Activated T-cell treated with anti-CD3 and anti-CD28 coated beads, Interleukin-2, amount 50 U/mL, for 72 hours (primary cell): ENCODE data around the gene CCDC124. TPM values are rescaled to one million over a fixed set of nuclear protein-coding genes. Genes with fewer than 3 reads are reported as not detected.
A peak's percentile ranks its signal among the peaks of the same experiment; 100 is the strongest.
"Not testable (repeated sequence)": the region's sequence is repeated elsewhere in the genome, so short reads cannot be mapped to it uniquely, and the experiment has no call there.

Experiments
- ATAC-seq, 2 donors: fragments of 150-1000 bp; cut with Tn5 transposase; replicated peaks in 1 of 2; 2 replicates each; pipeline ENCODE4 v1.10.0; 2021; ENCODE audit warnings: moderate library complexity in 2 of 2, mild to moderate bottlenecking in 1 of 2
- DNase-seq, 2 donors: peaks; one replicate each; pipeline ENCODE4 v3.0.0; 2021 to 2022; ENCODE audit warnings: mixed read lengths in 1 of 2
- H3K27ac Mint-ChIP-seq: one replicate; pipeline ENCODE4 v1.8.0; 2022; ENCODE audit warnings: mild to moderate bottlenecking, moderate library complexity, mixed read lengths
- H3K27me3 Mint-ChIP-seq: one replicate; pipeline ENCODE4 v1.8.0; 2022; ENCODE audit warnings: low read depth, mixed read lengths
- H3K36me3 Mint-ChIP-seq, 2 donors: one replicate each; pipeline ENCODE4 v1.8.0; 2022; ENCODE audit warnings: mixed read lengths in 2 of 2, mild to moderate bottlenecking in 1 of 2; ENCODE audit not compliant: insufficient read depth in 2 of 2
- H3K4me1 Mint-ChIP-seq: one replicate; pipeline ENCODE4 v1.8.0; 2022; ENCODE audit warnings: low read depth, mixed read lengths
- H3K4me3 Mint-ChIP-seq, 2 donors: one replicate each; pipeline ENCODE4 v1.8.0; 2022; ENCODE audit warnings: mild to moderate bottlenecking in 2 of 2, mixed read lengths in 2 of 2, moderate library complexity in 2 of 2
- H3K9me3 Mint-ChIP-seq, 2 donors: one replicate each; pipeline ENCODE4 v1.8.0; 2022; ENCODE audit warnings: mixed read lengths in 2 of 2
- total RNA-seq, 2 donors: library from RNA; stranded (reverse); gene quantifications; one replicate each; pipeline ENCODE4 v1.2.3, GENCODE V29; 2022

CCDC124 gene
- total RNA-seq, 2 donors from 2014 or later: 50.1 to 68.1 TPM

- no peak for ATAC-seq
- H3K27me3 Mint-ChIP-seq: peaks cover 9% of the 10 kb centered on the region
Measured at GRCh38 chr19:17915940-17916593, 16.7 kb upstream of the CCDC124 start.

GRCh38 chr19:17918151-17918550, 14.7 kb upstream of the CCDC124 start:
- not testable (repeated sequence) for H3K27me3 Mint-ChIP-seq, DNase-seq, H3K4me3 Mint-ChIP-seq, H3K27ac Mint-ChIP-seq, H3K9me3 Mint-ChIP-seq, H3K36me3 Mint-ChIP-seq, ATAC-seq, H3K4me1 Mint-ChIP-seq

More at GRCh38 chr19:17915940-17916593, 16.7 kb upstream of the CCDC124 start:
- Mint-ChIP-seq H3K9me3 (peaks cover 0 to 3% of the 10 kb centered on the region in 2 donors), H3K27ac (no peak overlapping the region), H3K4me3 (no peak overlapping the region), H3K4me1 (no peaks in the 10 kb centered on the region), H3K36me3 (peaks cover 4 to 5% of the 10 kb centered on the region in 2 donors)
- DNase-seq: no peak

DNA sequence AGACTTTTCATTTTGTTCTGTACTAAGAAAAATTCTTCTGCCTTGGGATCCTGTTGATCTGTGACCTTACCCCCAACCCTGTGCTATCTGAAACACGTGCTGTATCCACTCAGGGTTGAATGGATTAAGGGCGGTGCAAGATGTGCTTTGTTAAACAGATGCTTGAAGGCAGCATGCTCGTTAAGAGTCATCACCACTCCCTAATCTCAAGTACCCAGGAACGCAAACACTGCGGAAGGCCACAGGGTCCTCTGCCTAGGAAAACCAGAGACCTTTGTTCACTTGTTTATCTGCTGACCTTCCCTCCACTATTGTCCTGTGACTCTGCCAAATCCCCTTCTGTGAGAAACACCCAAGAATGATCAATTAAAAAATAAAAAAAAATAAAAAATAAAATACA, 13.7 kb upstream of the CCDC124 start:
- not testable (repeated sequence) for H3K27me3 Mint-ChIP-seq, DNase-seq, H3K27ac Mint-ChIP-seq, H3K9me3 Mint-ChIP-seq, ATAC-seq, H3K4me3 Mint-ChIP-seq, H3K4me1 Mint-ChIP-seq, H3K36me3 Mint-ChIP-seq

- H3K27me3 Mint-ChIP-seq: peaks cover 9% of the 10 kb centered on the region
- no peak overlapping the region for H3K27ac Mint-ChIP-seq
- no peak for DNase-seq
- H3K4me3 Mint-ChIP-seq: no peak overlapping the region
- no peak for ATAC-seq
- H3K4me1 Mint-ChIP-seq: no peaks in the 10 kb centered on the region
- H3K9me3 Mint-ChIP-seq: no peaks in the 10 kb centered on the region
- H3K36me3 Mint-ChIP-seq: no peaks in the 10 kb centered on the region
Measured at GRCh38 chr19:17920527-17920926, 12.3 kb upstream of the CCDC124 start.

- H3K4me1 Mint-ChIP-seq: no peaks in the 10 kb centered on the region
- DNase-seq (no peak), ATAC-seq (no peak)
- H3K27me3 Mint-ChIP-seq: peaks cover 6% of the 10 kb centered on the region
- H3K36me3 Mint-ChIP-seq: no peaks in the 10 kb centered on the region
- H3K9me3 Mint-ChIP-seq: no peaks in the 10 kb centered on the region
- no peak overlapping the region for H3K4me3 Mint-ChIP-seq
- no peak overlapping the region for H3K27ac Mint-ChIP-seq
Measured at GRCh38 chr19:17922138-17922537, 10.7 kb upstream of the CCDC124 start.

DNA sequence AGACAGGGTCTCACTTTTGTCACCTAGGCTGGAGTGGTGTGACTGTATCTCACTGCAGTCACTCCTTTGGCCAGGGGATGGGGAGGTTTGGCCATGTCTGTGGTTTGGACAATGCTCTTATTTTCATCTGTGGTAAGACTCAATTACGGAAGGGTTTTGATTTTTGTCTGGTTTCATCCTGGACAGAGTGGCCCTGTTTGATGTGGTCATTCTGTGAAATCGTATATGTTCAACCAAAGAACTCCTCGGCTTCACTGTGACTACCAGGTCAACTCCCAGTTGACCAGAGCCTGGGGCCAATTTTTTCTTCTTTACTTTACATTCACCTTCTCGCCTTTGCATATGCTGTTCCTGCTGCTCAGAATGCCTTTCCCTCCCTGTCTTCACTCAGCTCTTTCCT, 6.8 kb upstream of the CCDC124 start:
- H3K27me3 Mint-ChIP-seq: peaks cover 6% of the 10 kb centered on the region
- H3K36me3 Mint-ChIP-seq: no peaks in the 10 kb centered on the region
- H3K9me3 Mint-ChIP-seq: no peaks in the 10 kb centered on the region
- DNase-seq (no peak), ATAC-seq (no peak)
- H3K4me3 Mint-ChIP-seq: no peak overlapping the region
- peaks cover 15% of the 10 kb centered on the region for H3K4me1 Mint-ChIP-seq
- H3K27ac Mint-ChIP-seq: no peak overlapping the region

- no peaks in the 10 kb centered on the region for H3K9me3 Mint-ChIP-seq
- peak in 1 of 2 donors; percentile 11 for ATAC-seq
- H3K27ac Mint-ChIP-seq: no peak overlapping the region
- H3K27me3 Mint-ChIP-seq: peaks cover 6% of the 10 kb centered on the region
- no peaks in the 10 kb centered on the region for H3K36me3 Mint-ChIP-seq
- no peak for DNase-seq
- peak overlapping the region in 1 of 2 donors; percentile 25 for H3K4me3 Mint-ChIP-seq
- H3K4me1 Mint-ChIP-seq: peaks cover 36% of the 10 kb centered on the region
Measured at GRCh38 chr19:17929056-17929455, 3.8 kb upstream of the CCDC124 start.

GRCh38 chr19:17931532-17932191, 1.2 kb upstream of the CCDC124 start:
- no peaks in the 10 kb centered on the region for H3K27me3 Mint-ChIP-seq
- no peaks in the 10 kb centered on the region for H3K9me3 Mint-ChIP-seq
- peaks cover 36% of the 10 kb centered on the region for H3K4me1 Mint-ChIP-seq
- no peak for DNase-seq
- no peaks in the 10 kb centered on the region for H3K36me3 Mint-ChIP-seq
- no peak for ATAC-seq
- peak overlapping the region; percentile 61 to 97 for H3K4me3 Mint-ChIP-seq
- no peak overlapping the region for H3K27ac Mint-ChIP-seq

DNA sequence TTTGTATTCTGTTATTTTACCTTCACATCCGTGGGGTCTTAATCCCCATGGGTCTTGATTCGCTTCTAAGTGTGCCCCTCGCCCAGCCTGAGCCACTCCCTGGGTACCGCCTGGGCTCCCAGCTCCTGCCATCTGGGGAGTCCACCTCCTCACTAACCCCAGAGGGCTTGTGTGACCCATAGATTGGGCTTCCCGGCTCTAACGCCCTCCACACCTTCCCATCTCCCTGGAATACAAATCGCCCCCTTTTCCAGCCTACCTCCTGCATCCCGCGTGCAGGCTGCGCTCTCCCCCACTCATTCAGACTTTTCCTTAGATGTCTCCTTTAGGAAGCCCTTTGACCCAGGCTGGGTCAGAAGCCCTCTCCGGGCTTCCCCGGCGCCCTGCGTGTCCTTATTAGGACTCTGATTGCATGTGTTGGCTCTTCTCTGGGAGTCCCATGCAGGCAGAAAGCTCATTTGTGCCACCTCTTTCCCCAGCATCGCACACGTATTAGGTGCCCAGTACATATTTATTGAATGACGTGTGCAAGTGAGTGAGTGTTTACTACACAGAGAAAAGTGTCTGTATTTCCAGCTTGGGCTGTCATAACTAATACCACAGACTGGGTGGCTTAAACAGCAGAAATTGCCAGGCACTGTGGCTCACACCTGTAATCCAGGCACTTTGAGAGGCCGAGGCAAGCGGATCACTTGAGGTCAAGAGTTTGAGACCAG, 757 bp downstream of the CCDC124 start:
- H3K9me3 Mint-ChIP-seq: no peaks in the 10 kb centered on the region
- ATAC-seq (no peak), DNase-seq (no peak)
- peak overlapping the region; percentile 98 for H3K27ac Mint-ChIP-seq
- no peaks in the 10 kb centered on the region for H3K36me3 Mint-ChIP-seq
- no peaks in the 10 kb centered on the region for H3K27me3 Mint-ChIP-seq
- peaks cover 41% of the 10 kb centered on the region for H3K4me1 Mint-ChIP-seq
- H3K4me3 Mint-ChIP-seq: peak overlapping the region; percentile 84 to 97

- no peak overlapping the region for H3K27ac Mint-ChIP-seq
- ATAC-seq: no peak
- no peaks in the 10 kb centered on the region for H3K27me3 Mint-ChIP-seq
- peaks cover 0 to 2% of the 10 kb centered on the region in 2 donors for H3K36me3 Mint-ChIP-seq
- H3K9me3 Mint-ChIP-seq: no peaks in the 10 kb centered on the region
- DNase-seq: no peak
- no peak overlapping the region for H3K4me3 Mint-ChIP-seq
- H3K4me1 Mint-ChIP-seq: peaks cover 25% of the 10 kb centered on the region
Measured at GRCh38 chr19:17936379-17936778, 3.6 kb downstream of the CCDC124 start.

DNA sequence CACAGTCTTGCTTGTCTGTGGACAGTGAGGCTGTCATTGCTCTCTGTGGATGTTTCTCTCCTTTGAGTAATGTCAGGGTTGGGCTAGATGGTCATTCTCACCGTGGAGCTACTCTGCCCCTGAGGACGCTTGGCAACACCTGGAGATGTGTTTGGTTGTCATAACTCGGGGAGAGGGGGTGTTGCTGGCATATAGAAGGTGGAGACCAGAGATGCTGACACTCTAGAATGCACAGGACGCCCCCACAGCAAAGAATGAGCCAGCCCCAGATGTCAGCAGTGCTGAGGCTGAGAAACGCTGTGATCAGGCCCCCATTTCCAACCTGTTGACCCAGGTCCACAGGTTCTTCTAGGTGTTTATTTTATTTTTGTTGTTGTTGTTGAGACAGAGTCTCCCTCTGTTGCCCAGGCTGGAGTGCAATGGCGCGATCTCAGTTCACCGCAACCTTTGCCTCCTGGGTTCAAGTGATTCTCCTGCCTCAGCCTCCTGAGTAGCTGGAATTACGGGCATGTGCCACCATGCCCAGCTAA, 4.6 kb downstream of the CCDC124 start:
- no peak overlapping the region for H3K27ac Mint-ChIP-seq
- no peaks in the 10 kb centered on the region for H3K9me3 Mint-ChIP-seq
- H3K4me1 Mint-ChIP-seq: peaks cover 16% of the 10 kb centered on the region
- H3K27me3 Mint-ChIP-seq: no peaks in the 10 kb centered on the region
- no peak for DNase-seq
- H3K36me3 Mint-ChIP-seq: peaks cover 0 to 2% of the 10 kb centered on the region in 2 donors
- no peak for ATAC-seq
- no peak overlapping the region for H3K4me3 Mint-ChIP-seq

DNA sequence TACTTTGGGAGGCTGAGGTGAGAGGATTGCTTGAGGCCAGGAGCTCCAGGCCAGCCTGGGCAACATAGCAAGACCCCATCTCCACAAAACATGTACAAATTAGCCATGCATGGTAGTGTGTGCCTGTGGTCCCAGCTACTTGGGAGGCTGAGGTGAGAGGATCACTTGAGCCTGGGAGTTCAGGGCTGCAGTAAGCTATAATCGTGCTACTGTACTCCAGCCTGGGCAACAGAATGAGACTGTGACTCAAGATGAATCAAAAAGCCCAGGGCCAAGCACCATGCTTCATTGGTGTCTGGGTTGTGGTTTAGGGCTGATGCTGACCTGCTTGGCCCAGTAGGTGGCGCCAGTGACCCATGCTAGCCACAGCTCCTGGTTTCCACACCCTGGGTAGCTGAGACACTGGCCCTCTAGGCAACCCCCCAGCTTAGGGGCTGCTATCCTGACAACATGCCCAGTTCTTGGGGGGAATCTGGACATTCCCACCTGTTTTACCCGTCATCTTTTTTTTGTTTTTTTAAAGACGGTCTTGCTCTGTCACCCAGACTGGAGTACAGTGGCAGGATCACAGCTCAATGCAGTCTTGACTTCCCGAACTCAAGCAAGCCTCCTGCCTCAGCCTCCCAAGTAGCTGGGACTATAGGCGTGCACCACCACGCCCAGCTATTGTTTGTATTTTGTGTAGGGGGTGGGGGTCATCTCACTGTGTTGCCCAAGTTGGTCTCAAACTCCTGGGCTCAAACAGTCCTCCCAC, 5.5 kb downstream of the CCDC124 start:
- H3K9me3 Mint-ChIP-seq: no peaks in the 10 kb centered on the region
- H3K36me3 Mint-ChIP-seq: peaks cover 0 to 2% of the 10 kb centered on the region in 2 donors
- peaks cover 13% of the 10 kb centered on the region for H3K4me1 Mint-ChIP-seq
- no peak overlapping the region for H3K27ac Mint-ChIP-seq
- DNase-seq: peak; percentile 83 to 88
- ATAC-seq: peak; percentile 98 to 99
- no peaks in the 10 kb centered on the region for H3K27me3 Mint-ChIP-seq
- no peak overlapping the region for H3K4me3 Mint-ChIP-seq
